Vagina (tissue), 2 donors: Measurements from ENCODE around the gene UBTD1.

ENCODE experiments used
- POLR2A ChIP-seq, 2 donors: fragments of 450-650 bp; IDR thresholded peaks; one replicate each; pipeline ENCODE4 v1.6.1; 2017; ENCODE audit warnings: antibody characterized with exemption in 2 of 2, mild to moderate bottlenecking in 2 of 2, moderate library complexity in 2 of 2
- POLR2AphosphoS5 ChIP-seq, 2 donors: sonication (generic); formaldehyde crosslinking; IDR thresholded peaks; one replicate each; pipeline ENCODE4 v1.9.0; 2017; ENCODE audit warnings: antibody characterized with exemption in 2 of 2, mild to moderate bottlenecking in 2 of 2, low read depth in 1 of 2; ENCODE audit not compliant: insufficient read depth in 1 of 2
- TF ChIP-seq, protein P1 (sequence below), 3 experiments: fragments of 450-650 bp in 2 of 3; fragments of 200-600 bp in 1 of 3; sonication (generic) in 1 of 3; IDR thresholded peaks; one replicate each; pipeline ENCODE4 v1.5.1; 2017 to 2019; ENCODE audit warnings: antibody characterized with exemption in 3 of 3, mild to moderate bottlenecking in 2 of 3, moderate library complexity in 2 of 3

DNA sequence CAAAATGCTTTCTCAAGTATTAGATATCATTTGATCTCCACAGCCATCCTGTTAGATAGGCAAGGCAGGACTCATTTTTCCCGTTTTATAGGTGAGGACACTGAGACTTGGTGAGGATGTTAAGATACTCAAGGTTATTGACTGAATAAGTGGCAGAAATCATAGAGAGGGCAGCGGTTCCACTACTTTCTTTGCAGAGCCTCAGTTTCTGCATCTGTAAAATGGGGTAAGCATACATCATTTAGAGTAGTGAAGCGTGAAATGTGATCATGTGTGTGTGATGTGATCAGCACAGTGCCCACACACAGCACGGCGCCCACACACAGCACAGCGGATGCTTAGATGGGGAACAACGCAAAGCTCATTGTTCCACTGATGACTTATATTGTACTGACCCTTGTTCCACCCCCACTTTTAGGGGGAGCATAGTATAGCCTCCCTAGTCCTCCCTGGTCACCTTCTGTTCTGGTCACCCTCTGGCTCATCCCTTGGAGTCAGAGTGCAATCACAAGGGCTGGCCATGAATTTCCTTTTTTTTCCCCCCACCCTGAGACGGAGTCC is 10.5 kb downstream of the UBTD1 start:
- TF ChIP-seq, protein P1, sequence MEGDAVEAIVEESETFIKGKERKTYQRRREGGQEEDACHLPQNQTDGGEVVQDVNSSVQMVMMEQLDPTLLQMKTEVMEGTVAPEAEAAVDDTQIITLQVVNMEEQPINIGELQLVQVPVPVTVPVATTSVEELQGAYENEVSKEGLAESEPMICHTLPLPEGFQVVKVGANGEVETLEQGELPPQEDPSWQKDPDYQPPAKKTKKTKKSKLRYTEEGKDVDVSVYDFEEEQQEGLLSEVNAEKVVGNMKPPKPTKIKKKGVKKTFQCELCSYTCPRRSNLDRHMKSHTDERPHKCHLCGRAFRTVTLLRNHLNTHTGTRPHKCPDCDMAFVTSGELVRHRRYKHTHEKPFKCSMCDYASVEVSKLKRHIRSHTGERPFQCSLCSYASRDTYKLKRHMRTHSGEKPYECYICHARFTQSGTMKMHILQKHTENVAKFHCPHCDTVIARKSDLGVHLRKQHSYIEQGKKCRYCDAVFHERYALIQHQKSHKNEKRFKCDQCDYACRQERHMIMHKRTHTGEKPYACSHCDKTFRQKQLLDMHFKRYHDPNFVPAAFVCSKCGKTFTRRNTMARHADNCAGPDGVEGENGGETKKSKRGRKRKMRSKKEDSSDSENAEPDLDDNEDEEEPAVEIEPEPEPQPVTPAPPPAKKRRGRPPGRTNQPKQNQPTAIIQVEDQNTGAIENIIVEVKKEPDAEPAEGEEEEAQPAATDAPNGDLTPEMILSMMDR (IDR thresholded peaks at IDR 0.05): no peak
- TF ChIP-seq POLR2A (IDR thresholded peaks at IDR 0.05): no peak
- TF ChIP-seq POLR2AphosphoS5 (IDR thresholded peaks at IDR 0.05; ENCODE audit: insufficient read depth in 1 of 2, low read depth in 1 of 2): no peak
